NB4 (cell line): ENCODE results near the gene LIN28B.

Experiments
- DNase-seq: peaks from one replicate; pipeline ENCODE4 v3.0.0; 2010; ENCODE audit warnings: low read depth
- H3K4me3 ChIP-seq: one replicate; pipeline ENCODE4 v1.5.1; 2011; ENCODE audit warnings: mild to moderate bottlenecking, low read depth, low read length, moderate library complexity
- MAX ChIP-seq: IDR thresholded peaks from 2 replicates; pipeline ENCODE4 v1.6.1; 2011; ENCODE audit warnings: low read depth, low read length
- MYC ChIP-seq: IDR thresholded peaks from 2 replicates; pipeline ENCODE4 v1.6.1; 2011; ENCODE audit warnings: low read depth, low read length
- POLR2A ChIP-seq: IDR thresholded peaks from 2 replicates; pipeline ENCODE4 v1.6.1; 2011; ENCODE audit warnings: mild to moderate bottlenecking; ENCODE audit not compliant: insufficient read length; ENCODE audit errors: extremely low read depth
- TF ChIP-seq, protein P1 (sequence below): IDR thresholded peaks from one replicate; pipeline ENCODE4 v1.5.1; 2012; ENCODE audit warnings: low read depth, low read length

LIN28B gene

GRCh38 chr6:104954190-104954797, 2.6 kb upstream of the LIN28B start:
- peak overlapping the region; percentile 51 for H3K4me3 ChIP-seq
- peak; percentile 55 for DNase-seq
- TF ChIP-seq POLR2A (no peak), MYC (no peak), MAX (no peak)
- TF ChIP-seq, protein P1, sequence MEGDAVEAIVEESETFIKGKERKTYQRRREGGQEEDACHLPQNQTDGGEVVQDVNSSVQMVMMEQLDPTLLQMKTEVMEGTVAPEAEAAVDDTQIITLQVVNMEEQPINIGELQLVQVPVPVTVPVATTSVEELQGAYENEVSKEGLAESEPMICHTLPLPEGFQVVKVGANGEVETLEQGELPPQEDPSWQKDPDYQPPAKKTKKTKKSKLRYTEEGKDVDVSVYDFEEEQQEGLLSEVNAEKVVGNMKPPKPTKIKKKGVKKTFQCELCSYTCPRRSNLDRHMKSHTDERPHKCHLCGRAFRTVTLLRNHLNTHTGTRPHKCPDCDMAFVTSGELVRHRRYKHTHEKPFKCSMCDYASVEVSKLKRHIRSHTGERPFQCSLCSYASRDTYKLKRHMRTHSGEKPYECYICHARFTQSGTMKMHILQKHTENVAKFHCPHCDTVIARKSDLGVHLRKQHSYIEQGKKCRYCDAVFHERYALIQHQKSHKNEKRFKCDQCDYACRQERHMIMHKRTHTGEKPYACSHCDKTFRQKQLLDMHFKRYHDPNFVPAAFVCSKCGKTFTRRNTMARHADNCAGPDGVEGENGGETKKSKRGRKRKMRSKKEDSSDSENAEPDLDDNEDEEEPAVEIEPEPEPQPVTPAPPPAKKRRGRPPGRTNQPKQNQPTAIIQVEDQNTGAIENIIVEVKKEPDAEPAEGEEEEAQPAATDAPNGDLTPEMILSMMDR: no peak

DNA sequence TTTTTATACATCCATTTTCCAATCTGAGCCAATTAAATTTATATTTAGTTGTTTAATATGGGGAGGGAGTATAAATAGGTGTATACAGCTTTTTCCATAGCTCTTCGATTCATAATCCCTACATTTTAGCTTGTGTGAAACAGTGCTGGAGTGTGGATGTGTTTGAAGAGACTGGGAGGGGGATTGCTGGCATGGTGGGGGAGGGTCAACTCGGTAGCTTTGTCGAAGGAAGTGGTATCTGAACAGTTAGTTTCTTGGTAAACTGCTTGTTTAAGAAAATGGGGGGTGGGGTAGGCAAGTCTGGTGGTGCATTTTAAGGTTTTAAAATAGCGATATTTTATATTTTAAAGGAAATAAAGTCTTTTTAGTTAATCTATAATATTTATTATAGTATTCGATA, 1.4 kb upstream of the LIN28B start:
- H3K4me3 ChIP-seq: peak overlapping the region; percentile 81
- peak; percentile 68 for DNase-seq
- TF ChIP-seq, protein P1: no peak

DNA sequence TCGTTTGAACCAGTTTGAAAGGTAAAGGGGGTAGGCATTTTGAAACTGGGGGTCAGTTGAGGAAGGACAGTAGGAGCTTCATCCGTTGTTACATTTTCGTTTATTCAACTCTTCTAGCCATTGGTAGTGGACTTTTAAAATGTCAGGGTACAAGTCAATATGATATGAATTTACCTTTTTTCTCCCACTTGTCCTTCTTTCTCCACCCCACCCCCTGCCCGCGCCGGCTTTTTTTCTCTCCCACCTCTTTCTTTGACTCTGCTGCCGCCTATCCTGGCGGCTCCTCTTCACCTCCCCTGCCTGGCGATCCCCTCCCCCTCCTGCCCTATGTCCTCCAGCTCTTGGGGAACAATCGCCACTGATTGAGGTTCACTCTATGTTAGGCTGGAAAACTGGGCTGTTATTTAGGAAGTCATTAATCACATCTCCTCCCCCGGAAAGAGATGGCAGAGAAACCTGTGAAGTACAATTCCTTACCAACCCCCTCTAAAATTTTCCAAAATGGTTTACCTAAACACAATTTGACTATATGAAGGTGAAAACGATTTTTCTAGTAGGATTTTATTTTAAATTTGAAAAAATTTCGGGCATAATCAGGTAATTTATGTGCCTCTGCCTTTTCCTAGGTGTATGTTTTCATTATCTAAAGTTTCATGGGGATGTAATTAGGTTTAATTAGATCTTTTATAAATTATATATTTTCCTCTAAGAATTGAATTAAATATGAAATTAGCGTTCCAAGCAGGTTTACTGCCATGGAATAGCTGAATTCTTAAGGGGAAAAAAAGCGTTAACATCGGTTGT, 778 bp upstream of the LIN28B start:
- DNase-seq: peak; percentile 68
- peak overlapping the region; percentile 81 for H3K4me3 ChIP-seq

GRCh38 chr6:104957301-104958177, 632 bp downstream of the LIN28B start:
- DNase-seq: peak; percentile 66
- peak overlapping the region; percentile 81 for H3K4me3 ChIP-seq

More for the DNA sequence above, 778 bp upstream of the LIN28B start:
- TF ChIP-seq MAX: no peak
- TF ChIP-seq, protein P1: no peak
- no peak for TF ChIP-seq POLR2A
- TF ChIP-seq MYC: no peak

GRCh38 chr6:104958178-104959025, 1.5 kb downstream of the LIN28B start:
- TF ChIP-seq MAX (peak; percentile 55), MYC (peak; percentile 51; the same call in 1 of the 2 replicates), POLR2A (no peak)
- TF ChIP-seq, protein P1: no peak
- peak overlapping the region; percentile 81 for H3K4me3 ChIP-seq
- peak; percentile 59 for DNase-seq

More at GRCh38 chr6:104957301-104958177, 632 bp downstream of the LIN28B start:
- TF ChIP-seq POLR2A (peak; percentile 25), MYC (peak; percentile 93), MAX (peak; percentile 71)
- TF ChIP-seq, protein P1: no peak
